ENCODE measurements around the gene NOM1. TPM values are rescaled to one million over a fixed set of nuclear protein-coding genes. Genes with fewer than 3 reads are reported as not detected.

Gene NOM1
- total RNA-seq, 1 experiment from 2014 or later = 31.7 TPM

GRCh38 chr7:156928406-156928747 is 21.1 kb upstream of the NOM1 start:
- Mint-ChIP-seq H3K27ac (peak overlapping the region in 1 of 3 experiments; percentile 91; a peak in 1 of 7 replicates), H3K36me3 (ENCODE audit: insufficient read depth in 1 of 3, low read depth in 3 of 3) (no peaks in the 10 kb centered on the region), H3K4me3 (no peak overlapping the region), H3K27me3 (ENCODE audit: low read depth) (peaks cover 12% of the 10 kb centered on the region), H3K9me3 (no peaks in the 10 kb centered on the region), H3K4me1 (peaks cover 6% of the 10 kb centered on the region in 2 experiments)
- H4K5ac ChIP-seq (ENCODE audit: insufficient read length, low read depth, low read length) = no peak overlapping the region
- H2BK12ac ChIP-seq (ENCODE audit: insufficient read length, low read depth, low read length) = no peak overlapping the region
- H3K4ac ChIP-seq (ENCODE audit: low read depth, low read length) = no peak overlapping the region
- no peaks in the 10 kb centered on the region for H3K79me1 ChIP-seq (ENCODE audit: insufficient read depth, low read depth, low read length, poor library complexity, severe bottlenecking)
- no peak overlapping the region for H3K23ac ChIP-seq (ENCODE audit: insufficient read length, low read depth, low read length)
- H3K18ac ChIP-seq (ENCODE audit: insufficient read length, low read depth, low read length) = no peak overlapping the region
- H3K27me3 ChIP-seq (ENCODE audit: insufficient read depth, low read length) = no peaks in the 10 kb centered on the region
- WGBS (ENCODE audit: extremely low coverage, insufficient read length, low lambda C conversion rate) = no CpG with 5 or more reads among the region's 5 CpGs
- no peak for DNase-seq
- H4K20me1 ChIP-seq (ENCODE audit: control insufficient read depth, insufficient read depth, insufficient read length) = no peaks in the 10 kb centered on the region
- no peak overlapping the region for H2BK120ac ChIP-seq (ENCODE audit: low read depth, low read length, poor library complexity, severe bottlenecking)
- H3K79me2 ChIP-seq (ENCODE audit: insufficient read depth, low read length) = no peaks in the 10 kb centered on the region
- H3K23me2 ChIP-seq (ENCODE audit: insufficient read length, low read depth, low read length, poor library complexity, severe bottlenecking) = no peaks in the 10 kb centered on the region
- no peak overlapping the region for H3K14ac ChIP-seq (ENCODE audit: insufficient read depth, low read length)
- no peak overlapping the region for H2BK15ac ChIP-seq (ENCODE audit: low read depth, low read length)
- H3K9ac ChIP-seq (ENCODE audit: extremely low read depth, insufficient read length, low read length) = no peak overlapping the region
- H3K9me3 ChIP-seq (ENCODE audit: control insufficient read depth, low read depth, low read length) = no peaks in the 10 kb centered on the region
- H2AK5ac ChIP-seq (ENCODE audit: insufficient read length, low read length) = no peak overlapping the region
- H2BK20ac ChIP-seq (ENCODE audit: low read depth, low read length, poor library complexity, severe bottlenecking) = no peak overlapping the region
- H3K27ac ChIP-seq (ENCODE audit: insufficient read length, low read depth, low read length) = no peak overlapping the region
- no peak overlapping the region for H3K56ac ChIP-seq (ENCODE audit: insufficient read length, low read depth, low read length)
- no peak overlapping the region for H3K4me2 ChIP-seq (ENCODE audit: insufficient read depth, insufficient read length, low read length)
- H4K8ac ChIP-seq (replicated peaks; ENCODE audit: insufficient read length, low read depth, low read length) = no peak overlapping the region
- no peak overlapping the region for H4K91ac ChIP-seq (ENCODE audit: insufficient read length, low read depth, low read length)
- TF ChIP-seq CTCF (conservative IDR thresholded peaks at IDR 0.05) = no peak
- no peaks in the 10 kb centered on the region for H3K4me1 ChIP-seq (ENCODE audit: insufficient read depth, low read length)
- no peak overlapping the region for H2AFZ ChIP-seq (ENCODE audit: low read length)
- no peak overlapping the region for H3T11ph ChIP-seq (ENCODE audit: low read length)
- H2BK5ac ChIP-seq (ENCODE audit: insufficient read length, low read length) = no peak overlapping the region

Measured in H9 (cell line).